ENCODE measurements around the gene RGS3.

The RGS3 gene

GRCh38 chr9:113556877-113557593, 93.5 kb downstream of the RGS3 start:
- no peaks in the 10 kb centered on the region for H3K27me3 ChIP-seq (ENCODE audit: insufficient read depth, low read length)
- H3K9me3 ChIP-seq (ENCODE audit: low read length), result no peaks in the 10 kb centered on the region
- H3F3A ChIP-seq (ENCODE audit: insufficient read depth, low read length), result no peaks in the 10 kb centered on the region
- TF ChIP-seq, protein P1, sequence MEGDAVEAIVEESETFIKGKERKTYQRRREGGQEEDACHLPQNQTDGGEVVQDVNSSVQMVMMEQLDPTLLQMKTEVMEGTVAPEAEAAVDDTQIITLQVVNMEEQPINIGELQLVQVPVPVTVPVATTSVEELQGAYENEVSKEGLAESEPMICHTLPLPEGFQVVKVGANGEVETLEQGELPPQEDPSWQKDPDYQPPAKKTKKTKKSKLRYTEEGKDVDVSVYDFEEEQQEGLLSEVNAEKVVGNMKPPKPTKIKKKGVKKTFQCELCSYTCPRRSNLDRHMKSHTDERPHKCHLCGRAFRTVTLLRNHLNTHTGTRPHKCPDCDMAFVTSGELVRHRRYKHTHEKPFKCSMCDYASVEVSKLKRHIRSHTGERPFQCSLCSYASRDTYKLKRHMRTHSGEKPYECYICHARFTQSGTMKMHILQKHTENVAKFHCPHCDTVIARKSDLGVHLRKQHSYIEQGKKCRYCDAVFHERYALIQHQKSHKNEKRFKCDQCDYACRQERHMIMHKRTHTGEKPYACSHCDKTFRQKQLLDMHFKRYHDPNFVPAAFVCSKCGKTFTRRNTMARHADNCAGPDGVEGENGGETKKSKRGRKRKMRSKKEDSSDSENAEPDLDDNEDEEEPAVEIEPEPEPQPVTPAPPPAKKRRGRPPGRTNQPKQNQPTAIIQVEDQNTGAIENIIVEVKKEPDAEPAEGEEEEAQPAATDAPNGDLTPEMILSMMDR (IDR thresholded peaks at IDR 0.05; ENCODE audit: low read length), result no peak
- no peak for TF ChIP-seq EZH2 (IDR thresholded peaks at IDR 0.05; ENCODE audit: borderline replicate concordance, low read length)
- no peak overlapping the region for H3K9ac ChIP-seq (ENCODE audit: low read length)
- H3K4me3 ChIP-seq (ENCODE audit: low read depth, low read length, poor library complexity, severe bottlenecking), result no peak overlapping the region
- H3K79me2 ChIP-seq (ENCODE audit: insufficient read depth, low read length), result no peaks in the 10 kb centered on the region
- H3K27ac ChIP-seq (ENCODE audit: low read depth, low read length, poor library complexity, severe bottlenecking), result no peak overlapping the region
- no peaks in the 10 kb centered on the region for H4K20me1 ChIP-seq (ENCODE audit: insufficient read depth, low read length)
- H3K9me2 ChIP-seq (ENCODE audit: low read depth, low read length), result no peaks in the 10 kb centered on the region
- no peaks in the 10 kb centered on the region for H3K36me3 ChIP-seq (ENCODE audit: insufficient read depth, low read length)
- no peak overlapping the region for H3K4me2 ChIP-seq (ENCODE audit: low read length)
- no peaks in the 10 kb centered on the region for H3K4me1 ChIP-seq (ENCODE audit: insufficient read depth, low read length, severe bottlenecking)
- no peak overlapping the region for H2AFZ ChIP-seq (ENCODE audit: low read length)

DNA sequence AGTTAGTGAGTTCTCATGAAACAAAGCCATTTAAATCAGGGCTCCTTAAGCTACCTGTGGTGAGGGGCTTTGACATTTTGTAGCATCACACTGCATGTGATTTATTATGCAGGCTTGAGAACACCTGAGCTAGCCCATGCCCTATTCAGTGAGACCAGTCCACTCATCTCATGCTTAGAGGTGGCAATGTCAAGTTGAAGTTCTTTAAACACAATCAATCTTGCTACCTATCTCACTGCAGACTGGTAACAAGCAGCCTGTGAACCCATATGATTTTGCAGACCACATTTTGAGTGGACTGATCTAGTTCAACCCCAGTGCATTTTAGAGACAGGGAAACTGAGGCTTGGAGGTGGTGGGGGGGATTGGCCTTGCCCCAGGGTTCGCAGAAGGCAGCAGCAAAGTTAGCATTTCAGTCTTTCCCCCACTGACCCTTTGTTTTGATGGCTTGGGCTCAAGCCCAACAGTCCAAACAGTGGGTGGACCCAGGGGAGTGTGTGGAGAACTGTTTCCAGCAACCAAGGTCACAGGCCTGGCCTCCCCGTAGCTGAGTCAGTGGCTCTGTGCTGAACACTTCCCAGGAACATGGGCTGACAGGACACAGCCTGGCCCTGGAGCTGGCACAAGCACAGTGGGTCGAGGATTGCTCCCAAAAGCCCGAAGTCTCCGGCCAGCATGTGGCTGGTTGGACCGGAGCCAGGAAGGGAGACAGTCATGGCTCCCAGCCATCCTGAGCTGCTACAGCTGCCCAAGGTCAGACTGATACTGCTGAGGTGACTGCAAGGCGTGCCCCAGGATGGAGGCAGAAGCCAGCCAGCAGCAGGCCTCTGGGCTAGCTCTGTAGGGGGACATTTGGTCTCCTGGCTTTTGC, 95.3 kb downstream of the RGS3 start:
- Histone ChIP-seq H3K27me3 (ENCODE audit: insufficient read depth, low read length) (no peaks in the 10 kb centered on the region), H3F3A (ENCODE audit: insufficient read depth, low read length) (no peaks in the 10 kb centered on the region), H3K9me2 (ENCODE audit: low read depth, low read length) (no peaks in the 10 kb centered on the region), H3K36me3 (ENCODE audit: insufficient read depth, low read length) (no peaks in the 10 kb centered on the region), H2AFZ (ENCODE audit: low read length) (no peak overlapping the region), H3K27ac (ENCODE audit: low read depth, low read length, poor library complexity, severe bottlenecking) (no peak overlapping the region), H4K20me1 (ENCODE audit: insufficient read depth, low read length) (no peaks in the 10 kb centered on the region), H3K4me3 (ENCODE audit: low read depth, low read length, poor library complexity, severe bottlenecking) (no peak overlapping the region), H3K4me2 (ENCODE audit: low read length) (no peak overlapping the region), H3K9me3 (ENCODE audit: low read length) (no peaks in the 10 kb centered on the region), H3K4me1 (ENCODE audit: insufficient read depth, low read length, severe bottlenecking) (no peaks in the 10 kb centered on the region), H3K9ac (ENCODE audit: low read length) (no peak overlapping the region), H3K79me2 (ENCODE audit: insufficient read depth, low read length) (no peaks in the 10 kb centered on the region)
- TF ChIP-seq, protein P1 (IDR thresholded peaks at IDR 0.05; ENCODE audit: low read length), result no peak
- TF ChIP-seq EZH2 (IDR thresholded peaks at IDR 0.05; ENCODE audit: borderline replicate concordance, low read length), result no peak

DNA sequence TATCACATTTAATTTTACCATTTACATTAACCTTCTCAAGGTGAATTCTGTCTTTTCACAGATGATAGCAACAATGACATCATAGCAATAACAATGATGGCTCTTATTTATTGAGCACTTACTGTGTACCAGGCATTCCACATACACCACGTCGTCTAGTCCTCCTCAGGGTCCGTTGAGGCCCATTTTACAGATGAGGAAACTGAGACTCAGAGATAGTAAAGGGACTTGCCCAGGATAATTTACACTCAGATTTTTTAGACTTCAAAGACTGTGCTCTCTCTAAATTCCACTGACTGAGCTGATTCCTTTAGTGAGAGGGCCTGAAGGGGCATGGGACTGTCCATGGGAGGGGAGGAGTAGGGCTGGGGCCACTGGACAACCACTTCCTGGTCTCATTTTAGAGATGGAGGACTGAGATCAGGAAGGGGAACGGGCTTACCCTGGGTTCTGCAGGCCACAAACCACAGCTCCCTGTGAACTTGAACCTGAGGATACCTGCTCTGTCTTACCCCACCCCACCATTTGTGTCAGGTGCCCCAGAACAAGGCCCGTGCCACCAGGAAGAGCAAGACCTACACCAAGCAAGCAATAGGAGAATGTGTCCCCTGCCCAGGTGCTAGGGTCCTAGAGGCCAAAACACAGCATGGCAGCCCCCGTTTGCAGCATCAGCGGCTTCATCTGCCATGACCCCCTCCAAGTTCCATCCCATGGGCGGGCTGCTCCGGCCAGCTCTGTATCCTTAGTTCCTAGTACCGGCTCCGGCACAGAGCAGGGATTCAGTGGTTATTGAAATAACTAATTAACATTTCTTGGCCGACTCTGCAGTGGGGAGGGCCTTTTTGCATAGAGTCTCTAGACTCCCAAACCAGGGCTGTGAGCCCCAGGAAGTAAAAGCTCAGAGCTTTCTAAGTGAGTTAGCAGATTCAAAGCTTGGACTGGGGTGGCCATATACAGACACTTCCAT, 96.6 kb downstream of the RGS3 start:
- TF ChIP-seq, protein P1 (IDR thresholded peaks at IDR 0.05; ENCODE audit: low read length), result no peak
- TF ChIP-seq EZH2 (IDR thresholded peaks at IDR 0.05; ENCODE audit: borderline replicate concordance, low read length), result no peak
- H2AFZ ChIP-seq (ENCODE audit: low read length), result no peak overlapping the region

More for the DNA sequence above, 96.6 kb downstream of the RGS3 start:
- H3K4me1 ChIP-seq (ENCODE audit: insufficient read depth, low read length, severe bottlenecking), result peaks cover under 1% of the 10 kb centered on the region
- no peaks in the 10 kb centered on the region for H4K20me1 ChIP-seq (ENCODE audit: insufficient read depth, low read length)
- no peaks in the 10 kb centered on the region for H3K27me3 ChIP-seq (ENCODE audit: insufficient read depth, low read length)
- H3K9me3 ChIP-seq (ENCODE audit: low read length), result no peaks in the 10 kb centered on the region
- no peaks in the 10 kb centered on the region for H3K36me3 ChIP-seq (ENCODE audit: insufficient read depth, low read length)
- H3K4me2 ChIP-seq (ENCODE audit: low read length), result no peak overlapping the region
- H3K4me3 ChIP-seq (ENCODE audit: low read depth, low read length, poor library complexity, severe bottlenecking), result no peak overlapping the region
- H3K9ac ChIP-seq (ENCODE audit: low read length), result no peak overlapping the region
- H3K27ac ChIP-seq (ENCODE audit: low read depth, low read length, poor library complexity, severe bottlenecking), result no peak overlapping the region
- no peaks in the 10 kb centered on the region for H3F3A ChIP-seq (ENCODE audit: insufficient read depth, low read length)
- no peaks in the 10 kb centered on the region for H3K9me2 ChIP-seq (ENCODE audit: low read depth, low read length)
- H3K79me2 ChIP-seq (ENCODE audit: insufficient read depth, low read length), result no peaks in the 10 kb centered on the region
